GM19397 (cell line): ENCODE results near the gene TRIM3.

ENCODE experiments used
- ATAC-seq: cut with Tn5 transposase; IDR thresholded peaks from one replicate; pipeline ENCODE4 v1.9.1; 2021; ENCODE audit warnings: mild to moderate bottlenecking, moderate library complexity; ENCODE audit not compliant: unreplicated experiment

TRIM3 gene

DNA sequence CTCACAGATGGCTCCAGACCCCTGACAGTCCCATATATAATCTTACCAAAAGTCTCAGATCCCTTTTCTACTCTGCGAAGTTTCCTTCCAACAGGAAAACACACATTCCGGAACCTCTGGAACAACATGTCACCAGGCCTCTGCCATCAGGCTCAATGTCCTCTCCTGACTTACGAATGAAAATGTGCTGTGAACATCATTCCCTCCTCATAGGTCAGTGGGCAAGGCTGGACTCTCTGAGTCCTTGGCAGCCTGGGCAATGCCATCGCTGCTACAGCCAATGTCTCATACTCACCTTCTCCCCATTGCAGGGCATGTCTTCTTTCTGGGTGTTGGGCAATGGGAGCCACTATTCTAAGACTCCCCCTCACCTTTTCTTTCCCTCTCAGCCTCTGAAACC, 31.3 kb downstream of the TRIM3 start:
- no peak for ATAC-seq

DNA sequence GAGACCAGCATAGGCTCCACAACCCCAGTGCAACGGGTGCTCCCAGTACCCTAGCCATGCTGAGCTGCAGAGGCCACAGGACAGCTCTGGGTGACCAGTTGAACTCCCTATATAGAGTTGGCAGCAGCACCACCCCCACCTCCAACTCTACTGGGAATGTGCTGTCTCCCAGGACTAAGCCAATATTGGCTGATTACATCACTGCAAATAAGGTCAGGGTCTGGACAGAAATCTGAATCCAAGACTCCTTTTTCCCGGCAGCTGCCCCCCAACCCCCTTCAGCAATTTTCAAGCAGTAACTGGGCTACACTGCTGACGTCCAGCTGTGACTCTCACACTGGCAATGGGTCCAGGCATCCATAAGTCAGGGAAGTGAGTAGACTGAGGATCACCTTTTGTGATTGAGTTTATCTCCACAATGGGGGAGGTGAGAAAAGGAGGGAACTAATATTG, 32.8 kb downstream of the TRIM3 start, which contains the start of gene HPX:
Gene HPX, minus strand, starts transcription at position 82 of the 453 bp plus-strand sequence. Its CDS starts 24 bp downstream, at position 58.
- ATAC-seq = no peak

DNA sequence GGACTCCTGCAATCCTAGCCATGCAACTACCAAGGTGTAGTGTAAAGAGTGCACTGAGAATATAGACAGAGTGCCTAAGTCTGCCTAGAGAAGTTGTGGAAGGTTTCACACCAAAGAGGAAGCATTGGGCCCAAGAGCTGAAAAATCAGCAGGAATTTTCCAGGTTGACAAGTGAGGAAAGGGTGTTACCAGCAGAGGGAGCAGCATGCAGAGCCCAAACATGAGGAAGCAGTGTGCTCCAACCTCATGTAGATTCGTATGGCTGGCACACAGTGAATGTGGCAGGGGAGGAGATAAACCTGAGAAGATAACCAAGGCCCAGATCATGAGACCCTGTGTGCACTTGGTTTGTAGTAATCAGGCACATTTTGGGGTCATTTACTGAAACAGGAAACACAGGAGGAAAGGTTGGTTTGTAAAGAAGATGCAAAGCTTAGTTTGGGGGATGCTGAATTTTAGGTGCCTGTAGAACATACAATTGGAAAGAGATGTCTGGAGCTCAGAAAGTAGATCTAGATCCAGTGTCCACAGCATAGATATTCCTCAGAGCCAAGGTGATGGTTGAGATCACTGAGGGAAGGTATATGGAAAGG, 34.7 kb downstream of the TRIM3 start:
- no peak for ATAC-seq

DNA sequence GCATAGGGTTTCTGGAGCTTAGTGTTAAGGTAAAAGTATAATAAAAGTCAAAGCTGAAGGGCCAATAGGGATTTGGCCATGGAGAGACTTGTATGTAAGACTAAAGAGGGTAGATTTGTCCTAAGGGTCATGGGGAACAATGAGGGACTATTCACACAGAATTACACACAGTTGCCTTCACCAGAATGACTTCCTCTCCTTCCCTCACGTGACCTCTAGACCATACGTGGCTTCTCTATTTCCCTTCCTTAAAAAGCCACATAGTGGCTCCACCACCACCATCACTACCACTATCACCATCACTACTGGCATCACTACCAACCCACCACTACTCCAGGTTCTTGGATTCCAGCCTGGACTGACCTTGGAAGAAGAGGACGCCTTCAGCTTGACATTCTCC, 35.7 kb downstream of the TRIM3 start:
- no peak for ATAC-seq

DNA sequence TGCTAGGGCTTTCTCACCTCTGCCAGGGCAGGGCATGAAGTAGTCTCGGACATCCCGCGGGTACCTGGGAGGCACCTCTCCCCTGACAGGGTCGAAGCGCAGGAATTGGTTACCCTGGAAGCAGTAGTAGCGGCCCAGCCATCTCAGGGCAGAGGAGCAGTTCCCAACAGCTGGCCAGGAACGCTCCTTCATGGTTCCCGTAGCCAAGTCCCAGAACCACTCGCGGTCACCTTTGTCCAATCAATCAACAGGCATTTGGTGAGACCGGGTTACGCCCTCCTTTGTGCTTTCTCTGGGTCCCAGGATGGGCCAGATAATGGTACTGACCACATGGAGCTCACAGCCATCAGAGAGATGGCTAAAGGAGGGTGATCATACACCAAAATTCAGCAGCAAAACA, 36.3 kb downstream of the TRIM3 start:
- no peak for ATAC-seq

DNA sequence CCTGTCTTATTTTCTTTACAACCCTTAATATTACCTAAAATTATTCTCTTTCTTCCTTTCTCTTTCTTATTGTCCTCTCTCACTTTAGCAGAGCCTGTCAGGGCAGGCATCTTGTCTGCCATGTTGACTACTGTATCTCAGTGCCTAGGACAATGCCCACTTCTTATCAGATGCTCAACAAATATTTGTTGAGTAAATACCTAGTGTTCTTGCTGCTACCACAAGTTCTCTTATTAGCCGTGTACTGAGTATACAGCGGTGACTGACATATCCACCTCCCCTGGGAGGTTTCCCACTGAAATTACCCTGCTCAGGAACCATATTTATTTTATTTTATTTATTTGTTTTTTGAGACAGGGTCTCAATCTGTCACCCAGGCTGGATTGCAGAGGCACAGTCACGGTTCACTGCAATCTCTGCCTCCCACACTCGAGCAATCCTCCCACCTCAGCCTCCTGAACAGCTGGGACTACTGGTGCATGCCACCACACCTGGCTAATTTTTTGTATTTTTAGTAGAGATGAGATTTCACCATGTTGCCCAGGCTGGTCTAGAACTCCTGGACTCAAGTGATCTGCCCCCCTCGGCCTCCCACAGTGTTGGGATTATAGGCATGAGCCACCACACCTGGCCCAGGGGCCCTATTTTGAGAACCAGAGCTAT, 39.6 kb downstream of the TRIM3 start:
- no peak for ATAC-seq

DNA sequence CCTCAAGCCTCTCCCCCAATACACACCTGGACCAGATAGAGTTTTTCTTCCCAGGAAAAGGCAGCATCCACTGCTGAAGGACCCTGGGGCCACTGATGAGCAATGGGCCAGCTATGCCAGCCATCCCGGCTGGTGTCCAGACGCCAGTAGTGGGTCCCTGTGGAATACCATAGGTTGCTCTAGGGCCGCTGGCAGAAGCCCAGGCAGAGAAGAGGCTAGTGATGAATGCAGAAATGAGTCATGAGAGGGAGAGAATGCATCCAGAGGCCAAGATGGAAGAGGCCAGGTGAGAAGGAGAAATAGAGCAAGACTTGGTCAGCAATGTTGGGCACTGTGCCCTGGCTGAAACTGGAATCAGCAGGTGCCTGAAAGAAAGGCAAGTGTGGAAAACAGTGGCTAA, 41.9 kb downstream of the TRIM3 start:
- ATAC-seq = no peak

DNA sequence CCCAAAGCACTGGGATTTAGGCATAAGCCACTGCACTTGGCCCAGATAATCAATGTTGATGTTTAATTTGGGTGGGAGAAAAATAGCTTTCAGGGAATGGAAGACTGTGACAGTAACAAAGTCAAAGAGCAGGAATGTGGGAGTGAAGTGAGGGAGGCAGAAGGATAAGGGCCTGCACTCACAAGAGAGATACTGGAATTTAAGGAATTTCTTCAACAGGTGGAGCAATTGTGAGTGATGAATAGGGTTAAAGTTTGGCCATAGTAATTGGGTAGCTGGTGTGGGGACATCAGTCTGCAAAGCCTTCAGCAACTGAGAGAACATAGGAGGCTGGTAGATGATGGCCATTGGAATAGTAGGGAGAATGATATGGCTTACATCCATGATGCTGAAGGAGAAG, 46.2 kb downstream of the TRIM3 start:
- ATAC-seq = no peak

DNA sequence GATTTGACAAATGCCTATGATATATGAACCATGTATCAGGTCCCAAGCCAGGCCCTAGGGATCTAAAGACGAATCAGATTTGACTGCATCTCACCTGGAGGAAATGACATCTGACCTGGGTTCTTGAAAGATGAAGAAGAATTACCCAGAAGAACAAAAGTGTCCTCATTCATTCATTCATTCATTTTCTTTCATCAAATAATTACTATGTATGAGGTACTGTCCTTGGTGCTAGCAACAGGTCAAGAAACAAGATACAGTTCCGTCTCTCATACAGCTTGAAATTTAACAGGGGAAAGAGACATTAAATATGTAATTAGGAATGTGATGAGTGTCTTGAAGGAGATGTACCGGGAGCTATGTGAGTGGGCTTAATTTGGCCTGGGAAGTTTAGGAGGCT, 53.1 kb downstream of the TRIM3 start:
- ATAC-seq = no peak

DNA sequence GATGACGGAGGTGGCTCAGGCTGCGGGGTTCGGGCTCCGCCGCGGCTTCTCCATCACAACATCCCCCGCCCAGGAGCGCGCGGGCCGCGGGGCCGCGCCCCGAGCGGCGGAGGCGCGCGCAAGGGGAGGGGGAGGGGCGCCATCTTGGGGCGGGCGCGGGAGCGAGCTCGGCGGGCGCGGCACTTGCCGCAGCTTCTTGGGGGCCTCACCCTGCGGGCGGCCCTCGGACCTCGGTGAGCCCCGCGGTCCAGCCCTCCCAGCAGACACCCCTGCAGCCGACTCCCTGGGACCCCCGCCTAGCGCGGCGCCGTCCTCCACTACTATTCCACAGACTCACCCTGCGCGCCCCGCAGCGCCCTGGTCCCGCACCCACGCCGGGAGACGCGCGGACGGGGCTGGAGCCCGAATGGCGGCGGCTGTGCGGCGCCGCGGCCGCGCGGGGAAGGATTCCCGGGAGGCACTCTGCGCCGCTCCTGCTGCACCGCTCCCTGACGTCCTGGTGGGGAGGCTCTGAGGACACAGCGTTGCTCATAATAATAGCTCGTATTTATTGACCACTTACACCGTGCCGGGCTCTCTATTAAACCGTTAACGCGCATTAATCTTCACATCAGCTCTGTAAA, 54.6 kb downstream of the TRIM3 start, which contains the start of gene APBB1:
Gene APBB1, minus strand, starts transcription at position 86 of the 623 bp plus-strand sequence. CDS start 7,747 bp downstream, outside the sequence.
- ATAC-seq = peak; percentile 60

DNA sequence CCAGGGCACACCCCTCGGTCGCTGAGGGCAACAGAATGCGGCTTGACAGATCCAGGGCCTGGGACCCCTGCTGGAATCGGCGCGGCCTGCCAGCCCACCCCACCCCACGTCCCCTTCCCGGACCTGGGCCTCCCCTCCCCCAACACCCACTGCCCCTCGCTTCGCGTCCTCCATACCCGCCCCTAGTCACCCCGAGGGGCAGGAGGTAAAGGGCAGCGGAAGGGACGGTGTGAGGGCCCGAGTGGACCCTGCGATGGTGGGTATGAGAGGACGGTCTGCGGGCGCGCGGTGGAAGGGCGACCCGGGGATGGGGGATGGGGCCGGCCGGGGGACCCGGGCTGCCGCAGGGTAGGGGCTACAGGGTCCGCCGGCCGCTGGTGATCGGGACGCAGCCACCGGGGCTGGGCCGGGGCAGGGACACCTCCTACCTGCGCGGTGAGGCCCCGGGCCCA, 55.2 kb downstream of the TRIM3 start:
- no peak for ATAC-seq

DNA sequence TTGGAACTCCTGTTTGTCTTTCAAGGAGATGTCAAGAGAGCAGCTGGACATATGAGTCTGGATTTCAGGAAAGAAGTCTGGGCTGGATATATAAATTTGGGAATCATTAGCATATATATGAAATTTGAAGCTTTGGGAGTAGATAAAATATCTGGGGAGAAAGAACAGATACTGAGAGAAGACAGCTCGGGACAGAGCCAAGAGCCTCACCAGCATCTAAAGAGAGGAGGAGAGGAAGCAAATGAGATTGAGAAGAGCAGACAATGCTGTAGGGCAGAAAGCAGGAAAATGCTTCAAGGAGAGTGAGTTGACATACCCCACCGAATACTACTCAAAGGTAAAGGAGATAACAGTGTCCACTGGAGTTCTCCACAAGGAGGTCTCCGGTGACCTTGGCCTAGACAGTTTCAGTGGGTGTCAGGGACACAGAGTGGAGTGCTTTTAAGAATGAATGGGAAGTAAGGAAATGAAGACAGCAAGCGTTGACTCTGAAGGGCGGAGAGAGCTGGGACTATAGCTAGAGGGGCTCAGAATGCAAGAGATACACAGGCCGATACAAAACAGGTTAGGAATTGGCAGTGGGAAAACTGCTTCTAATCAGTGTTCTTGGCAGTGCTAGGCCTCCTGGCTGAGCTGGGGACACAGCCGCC, 55.7 kb downstream of the TRIM3 start:
- ATAC-seq = no peak

DNA sequence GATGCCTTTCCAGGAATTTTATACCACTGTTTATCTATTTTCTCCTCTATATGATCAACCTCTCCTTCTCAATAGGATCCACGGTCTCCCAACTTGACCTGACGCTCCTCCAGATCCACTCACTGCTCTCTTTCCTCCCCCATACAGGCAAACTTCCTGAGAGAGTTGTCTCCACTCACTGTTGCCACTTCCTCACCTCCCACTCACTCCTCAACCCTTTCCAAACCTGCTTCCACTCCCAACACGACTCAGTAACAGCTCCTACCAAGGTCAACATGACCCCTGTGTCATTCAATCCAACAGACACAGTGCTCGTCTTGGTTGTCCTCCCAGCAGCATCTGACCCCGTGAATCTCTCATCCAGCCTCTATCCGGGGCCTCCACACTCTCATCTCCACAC, 57.9 kb downstream of the TRIM3 start:
- ATAC-seq = no peak

DNA sequence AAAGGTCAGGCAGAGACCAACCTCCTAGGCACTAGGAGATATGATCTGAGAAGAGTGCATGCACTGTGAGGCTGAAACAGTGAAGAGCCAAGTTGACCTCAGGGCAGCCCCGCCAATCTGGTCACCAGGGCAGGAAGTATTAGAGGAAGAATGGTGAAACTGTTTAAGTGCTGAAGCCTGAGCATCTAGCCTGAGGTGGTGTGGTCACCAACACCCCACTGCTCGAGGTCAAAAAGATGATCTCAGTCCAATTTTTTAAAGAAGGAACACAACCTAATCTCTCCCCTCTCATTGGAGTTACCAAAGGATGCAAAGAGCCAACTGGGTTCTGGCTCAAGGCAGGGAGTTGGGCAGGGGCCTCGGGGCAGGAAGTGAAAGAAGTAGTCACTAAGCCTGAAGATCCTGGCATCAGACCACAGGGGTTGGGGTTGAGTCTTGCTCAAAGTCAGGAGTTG, 58.8 kb downstream of the TRIM3 start:
- ATAC-seq = no peak

DNA sequence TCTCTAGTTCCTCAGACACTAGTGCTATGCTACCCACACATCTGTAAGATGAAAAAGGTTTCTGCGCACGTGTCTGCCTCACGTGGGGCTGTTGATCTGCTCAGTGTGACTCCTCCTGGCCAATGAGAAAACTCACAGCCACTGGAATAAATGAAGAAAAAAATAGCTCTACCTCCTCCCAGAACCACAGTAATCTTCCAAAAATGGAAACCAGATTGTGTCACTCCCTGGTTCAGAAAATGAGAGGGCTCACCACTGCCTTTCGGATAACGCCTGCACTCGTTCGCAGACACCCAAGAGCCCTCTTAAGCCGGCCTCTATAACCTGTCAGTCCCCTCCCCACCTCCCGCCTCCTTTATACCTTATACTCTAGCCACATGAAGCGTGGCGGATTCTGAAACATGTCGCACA, 59.9 kb downstream of the TRIM3 start:
- ATAC-seq = no peak

DNA sequence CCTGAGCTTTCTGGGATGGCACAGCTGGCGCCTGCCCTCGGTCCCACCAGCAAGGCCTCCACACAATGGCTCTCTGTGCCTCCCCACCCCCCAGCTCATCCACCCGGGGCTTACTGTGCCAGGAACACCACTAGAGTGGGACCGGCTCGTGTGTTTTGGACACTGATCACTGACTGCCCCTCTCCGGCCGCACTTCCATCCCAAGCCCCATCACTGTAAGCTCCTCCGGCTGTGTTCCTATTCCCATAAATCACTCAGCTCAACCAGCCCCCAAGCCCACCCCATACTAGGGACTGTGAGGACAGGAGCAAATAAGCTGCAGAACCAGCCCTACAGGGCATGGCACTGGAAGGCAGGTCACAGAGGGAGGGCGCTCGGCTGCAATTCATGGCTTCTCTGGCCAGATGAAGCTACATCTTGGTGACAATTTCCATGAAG, 62.1 kb downstream of the TRIM3 start:
- ATAC-seq = no peak

DNA sequence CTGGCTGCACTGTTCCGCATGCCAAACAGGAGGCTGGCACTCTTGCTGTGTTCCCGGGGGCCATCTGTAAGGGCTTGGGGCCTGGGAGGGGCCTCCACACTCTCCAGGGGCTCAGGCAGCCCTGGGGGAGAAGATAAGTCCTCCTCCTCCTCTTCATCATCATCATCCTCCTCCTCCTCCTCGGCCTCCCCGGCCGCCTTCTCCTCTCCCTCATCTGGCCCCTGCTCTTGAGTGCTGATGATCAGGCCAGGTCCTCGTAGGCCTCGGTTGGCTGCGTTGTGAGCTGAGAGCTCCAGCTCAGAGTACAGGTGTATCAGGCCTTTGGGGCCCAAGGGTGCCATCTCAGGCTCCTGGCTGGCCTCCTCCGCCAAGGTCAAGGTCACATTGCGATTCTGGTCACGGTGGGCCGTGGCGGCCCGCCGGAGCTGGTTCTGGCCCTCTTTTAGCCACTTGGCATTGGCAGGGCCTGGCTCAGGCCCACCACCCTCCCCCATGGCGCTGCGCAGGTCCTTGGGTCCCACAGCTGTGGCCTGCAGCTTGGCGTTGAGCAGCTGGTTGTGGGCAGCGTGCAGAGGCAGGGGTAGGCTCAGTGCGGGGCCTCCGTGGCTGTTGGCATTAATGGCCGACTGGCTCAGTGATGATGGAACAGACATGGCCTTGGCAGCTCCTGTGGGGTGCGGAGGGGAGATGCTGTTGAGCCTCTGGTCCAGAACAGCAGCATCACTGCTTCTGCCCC, 62.9 kb downstream of the TRIM3 start:
- ATAC-seq = no peak

DNA sequence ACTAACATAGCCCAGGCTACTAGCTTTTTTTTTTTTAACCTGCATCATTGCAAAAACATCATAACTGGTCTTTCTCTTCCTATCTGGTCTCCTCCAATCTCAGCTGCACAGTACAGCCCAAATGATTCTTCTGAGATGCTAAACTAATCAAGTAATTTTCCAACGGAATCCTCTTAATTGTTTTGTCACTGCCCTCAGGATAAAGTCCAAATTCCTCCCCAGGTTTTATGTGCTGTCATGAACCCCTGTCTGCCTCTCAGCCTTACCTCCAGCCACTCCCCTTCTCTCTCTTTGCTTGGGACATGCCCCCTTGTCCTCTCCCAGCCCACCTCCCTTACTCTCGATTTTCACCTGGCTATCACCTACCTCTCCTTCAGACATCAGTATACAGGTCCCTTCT, 67.4 kb downstream of the TRIM3 start:
- ATAC-seq = no peak

DNA sequence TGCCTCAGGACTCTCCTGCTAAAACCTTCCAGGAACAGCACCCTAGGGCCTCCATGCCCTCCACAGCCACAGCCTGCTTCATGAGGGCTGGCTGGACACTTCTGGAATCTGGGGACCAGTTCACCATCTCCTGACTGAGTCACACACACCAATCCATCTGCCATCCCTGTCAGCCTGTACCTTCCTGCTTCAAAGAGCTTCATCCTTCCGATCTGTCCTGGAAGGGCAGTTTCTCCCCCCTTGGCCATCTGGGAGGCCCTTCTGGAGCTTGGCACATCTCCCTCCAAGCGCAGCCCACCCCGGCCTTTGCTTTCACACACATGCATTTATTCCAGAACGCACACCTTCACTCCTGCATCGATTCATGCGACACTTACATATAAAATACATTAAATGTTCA, 67.9 kb downstream of the TRIM3 start:
- ATAC-seq = no peak

DNA sequence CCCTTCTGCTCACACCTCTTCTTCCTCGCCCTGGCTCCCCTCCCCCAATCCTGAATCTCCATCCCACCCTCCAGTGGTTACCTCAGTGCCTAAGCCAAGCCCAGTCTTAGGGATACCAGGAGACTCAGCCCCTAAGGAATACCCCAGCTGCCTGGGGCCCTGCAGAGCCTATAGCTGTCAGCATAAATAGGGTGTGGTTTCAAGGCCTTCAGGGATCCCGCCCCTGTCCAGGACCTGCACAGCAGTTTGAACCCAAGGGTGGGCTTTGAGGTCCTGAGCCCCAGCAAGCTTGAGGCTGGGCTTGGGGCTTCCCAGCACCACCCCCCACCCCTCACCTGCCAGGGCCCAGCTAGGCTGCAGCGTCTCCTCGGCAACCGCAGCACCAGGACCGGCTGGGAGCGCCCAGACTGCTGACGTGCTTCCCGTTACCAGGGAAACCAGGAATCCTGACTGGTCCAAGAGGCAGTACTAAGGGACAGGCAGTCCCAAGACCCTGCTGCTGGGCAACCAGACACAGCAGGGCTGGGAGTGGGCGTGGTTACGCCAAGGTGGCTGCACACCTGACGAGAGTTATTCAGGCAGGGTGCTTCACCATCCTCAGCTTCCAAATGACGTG, 68.6 kb downstream of the TRIM3 start:
- ATAC-seq = no peak
